Medulla oblongata (tissue), 1 donor: ENCODE measurements around the gene SPATA1.
A peak's percentile ranks its signal among the peaks of the same experiment; 100 is the strongest.

ENCODE experiments used
- DNase-seq: peaks from one replicate; pipeline ENCODE4 v3.0.0-alpha.2; 2015; ENCODE audit errors: extremely low spot score

SPATA1 gene

GRCh38 chr1:84508510-84508909, 2.3 kb downstream of the SPATA1 start:
- DNase-seq: no peak

GRCh38 chr1:84509029-84509428, 2.8 kb downstream of the SPATA1 start:
- DNase-seq: no peak

- DNase-seq: no peak
Observed at GRCh38 chr1:84510165-84510564, 4.0 kb downstream of the SPATA1 start.

- no peak for DNase-seq
Observed at GRCh38 chr1:84510668-84511067, 4.5 kb downstream of the SPATA1 start.

- no peak for DNase-seq
Observed at GRCh38 chr1:84524590-84524989, 18.4 kb downstream of the SPATA1 start.

GRCh38 chr1:84525779-84526178, 19.6 kb downstream of the SPATA1 start:
- DNase-seq: peak; percentile 21

GRCh38 chr1:84538599-84538998, 32.4 kb downstream of the SPATA1 start:
- no peak for DNase-seq

- DNase-seq: no peak
Observed at GRCh38 chr1:84539972-84540371, 33.8 kb downstream of the SPATA1 start.

- DNase-seq: no peak
Observed at GRCh38 chr1:84540759-84541158, 34.6 kb downstream of the SPATA1 start.

GRCh38 chr1:84541679-84542078, 35.5 kb downstream of the SPATA1 start:
- DNase-seq: no peak

- DNase-seq: no peak
Observed at GRCh38 chr1:84550826-84551225, 44.6 kb downstream of the SPATA1 start.

GRCh38 chr1:84569216-84569615, 63.0 kb downstream of the SPATA1 start:
- DNase-seq: no peak

- DNase-seq: no peak
Observed at GRCh38 chr1:84570436-84571149, 64.4 kb downstream of the SPATA1 start.

- no peak for DNase-seq
Observed at GRCh38 chr1:84571150-84571535, 65.0 kb downstream of the SPATA1 start.

GRCh38 chr1:84573481-84573966, 67.3 kb downstream of the SPATA1 start:
- peak; percentile 20 for DNase-seq

- peak; percentile 89 for DNase-seq
Observed at GRCh38 chr1:84573967-84574842, 68.0 kb downstream of the SPATA1 start, which contains the start of gene CTBS. TSS of gene CTBS (minus strand) at chr1:84574440. CDS start at chr1:84574415, 25 bp downstream.

GRCh38 chr1:84574936-84575335, 68.8 kb downstream of the SPATA1 start:
- peak; percentile 5 for DNase-seq

- DNase-seq: no peak
Observed at GRCh38 chr1:84581648-84582047, 75.5 kb downstream of the SPATA1 start.

- no peak for DNase-seq
Observed at GRCh38 chr1:84582802-84583587, 76.8 kb downstream of the SPATA1 start.

GRCh38 chr1:84583648-84584047, 77.5 kb downstream of the SPATA1 start:
- DNase-seq: no peak

- no peak for DNase-seq
Observed at GRCh38 chr1:84584126-84584525, 77.9 kb downstream of the SPATA1 start.

- no peak for DNase-seq
Observed at GRCh38 chr1:84585803-84586202, 79.6 kb downstream of the SPATA1 start.
